HG03342 (cell line): ENCODE data around the gene ADAM11.
"Not testable (repeated sequence)": the region's sequence is repeated elsewhere in the genome, so short reads cannot be mapped to it uniquely, and the experiment has no call there.

Source experiments
- ATAC-seq: cut with Tn5 transposase; IDR thresholded peaks from one replicate; pipeline ENCODE4 v1.9.1; 2021; ENCODE audit warnings: mild to moderate bottlenecking, moderate library complexity; ENCODE audit not compliant: unreplicated experiment

Gene ADAM11

DNA sequence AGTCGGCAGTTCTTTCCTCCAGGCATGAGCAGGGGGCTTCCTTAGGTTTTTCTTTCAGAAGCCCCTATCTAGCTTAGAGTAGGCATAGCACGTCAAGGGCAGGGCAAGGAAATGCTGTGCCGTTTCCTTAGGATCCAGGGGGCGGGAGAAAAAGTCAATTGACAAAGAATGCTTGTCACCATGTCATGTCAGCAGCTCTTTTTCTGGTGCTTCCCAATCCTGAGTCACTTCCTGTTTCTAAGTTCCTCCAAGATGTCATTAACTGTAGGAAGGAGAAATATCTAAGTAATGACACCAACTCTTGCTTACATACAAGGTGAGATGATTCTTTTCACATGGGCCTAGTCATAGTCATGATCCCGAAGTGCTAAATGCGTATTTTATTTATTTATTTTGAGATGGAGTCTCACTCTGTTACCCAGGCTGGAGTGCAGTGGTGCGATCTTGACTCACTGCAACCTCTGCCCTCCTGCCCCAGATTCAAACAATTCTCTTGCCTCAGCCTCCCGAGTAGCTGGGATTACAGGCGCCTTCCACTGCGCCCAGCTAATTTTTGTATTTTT, 36.1 kb downstream of the ADAM11 start:
- no peak for ATAC-seq

GRCh38 chr17:44795421-44795820, 36.6 kb downstream of the ADAM11 start:
- no peak for ATAC-seq

DNA sequence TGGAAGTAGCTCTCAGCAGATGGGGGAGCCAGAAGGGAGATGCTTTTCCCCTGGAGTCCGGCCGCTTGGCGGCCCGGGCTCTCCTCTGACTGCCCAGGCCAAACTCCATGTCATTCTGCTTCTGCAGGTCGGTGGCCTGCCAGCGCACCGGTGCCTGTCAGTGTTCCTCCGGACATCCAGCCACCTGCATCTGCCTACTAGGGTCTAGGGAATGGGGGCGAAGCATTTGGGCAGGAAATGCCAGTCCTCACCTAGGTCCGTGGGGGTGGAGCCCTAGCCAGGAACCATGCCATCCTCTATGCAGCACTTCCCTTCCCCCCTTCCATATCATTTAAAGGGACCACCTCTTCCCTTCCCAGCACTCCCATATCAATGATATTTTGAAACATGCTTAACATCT, 37.1 kb downstream of the ADAM11 start:
- ATAC-seq = no peak

- no peak for ATAC-seq
Measured at GRCh38 chr17:44796731-44797130, 37.9 kb downstream of the ADAM11 start.

GRCh38 chr17:44797802-44798201, 39.0 kb downstream of the ADAM11 start:
- no peak for ATAC-seq

GRCh38 chr17:44798356-44798755, 39.6 kb downstream of the ADAM11 start:
- ATAC-seq = no peak

DNA sequence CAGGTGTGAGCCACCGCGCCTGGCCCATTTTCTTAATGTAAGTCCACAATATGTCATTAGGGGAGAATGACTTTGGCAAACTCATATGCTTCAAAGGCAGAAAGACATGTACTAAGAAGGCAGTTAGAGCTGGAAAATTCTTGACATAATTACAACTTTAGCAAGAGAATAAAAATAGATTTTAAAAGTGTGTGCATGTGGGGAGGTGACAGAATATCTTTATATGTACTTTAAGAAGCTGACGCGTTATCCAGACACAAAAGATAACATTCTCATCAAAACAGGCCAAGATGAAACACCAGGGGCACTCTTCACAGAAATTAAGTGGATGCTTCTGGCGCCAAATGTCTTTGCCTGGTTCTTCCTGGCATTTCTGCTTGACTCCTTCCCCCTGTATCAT, 43.1 kb downstream of the ADAM11 start:
- no peak for ATAC-seq

DNA sequence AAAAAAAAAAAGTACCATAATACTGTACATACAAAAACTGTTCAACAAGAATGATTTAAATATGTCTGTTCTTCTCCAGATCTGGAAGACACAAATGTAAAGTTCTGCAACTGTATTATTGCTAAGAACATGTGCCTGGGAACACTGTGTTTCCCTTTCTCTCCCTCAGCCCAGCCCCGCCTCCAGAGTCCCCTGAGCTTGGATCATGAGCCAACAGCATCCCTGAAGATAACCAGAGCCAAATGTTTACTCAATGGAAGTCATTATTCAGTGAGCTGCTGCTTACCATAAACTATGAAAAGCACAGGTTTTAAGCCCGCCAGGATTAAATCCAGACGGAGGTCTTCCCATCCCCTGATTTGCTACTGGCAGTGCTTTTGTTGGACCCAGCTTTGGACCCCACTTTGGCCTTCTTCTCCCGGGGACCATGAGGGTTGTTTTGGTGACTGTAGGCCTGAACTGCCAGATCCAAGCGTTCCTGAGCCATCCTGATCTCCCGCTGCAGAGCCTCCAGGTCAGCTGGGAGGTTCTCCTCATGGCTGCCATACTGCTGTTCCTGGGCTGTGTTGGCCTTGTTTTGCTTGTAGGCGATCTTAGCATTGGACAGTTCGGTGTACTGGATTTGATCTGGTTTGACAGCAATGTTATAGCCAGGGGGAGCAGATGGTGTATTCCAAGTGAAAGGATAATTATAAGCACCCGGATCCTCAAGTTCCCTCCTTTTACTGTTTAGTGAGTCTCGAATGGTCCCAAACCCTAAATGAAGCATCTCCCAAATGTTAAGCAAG, 45.7 kb downstream of the ADAM11 start:
- ATAC-seq = no peak

GRCh38 chr17:44807093-44807816, 48.5 kb downstream of the ADAM11 start:
- ATAC-seq = no peak

DNA sequence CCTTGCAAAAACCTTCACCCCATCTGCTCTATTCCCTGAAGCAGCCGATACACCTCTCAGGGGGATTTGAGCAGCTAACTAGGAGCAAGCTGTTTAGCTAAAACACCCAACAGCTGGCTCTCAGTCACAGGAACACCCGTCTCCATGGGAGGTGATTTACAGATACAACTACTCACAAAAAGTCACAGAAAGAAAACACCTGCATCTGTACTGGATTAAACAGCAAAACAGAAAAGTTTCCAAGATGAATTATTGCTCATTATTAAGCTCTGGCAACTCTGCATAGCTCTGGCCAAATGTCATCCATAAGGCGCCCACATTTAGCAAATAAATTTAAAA, 49.0 kb downstream of the ADAM11 start:
- ATAC-seq = no peak

- no peak for ATAC-seq
Measured at GRCh38 chr17:44808156-44808555, 49.4 kb downstream of the ADAM11 start.

DNA sequence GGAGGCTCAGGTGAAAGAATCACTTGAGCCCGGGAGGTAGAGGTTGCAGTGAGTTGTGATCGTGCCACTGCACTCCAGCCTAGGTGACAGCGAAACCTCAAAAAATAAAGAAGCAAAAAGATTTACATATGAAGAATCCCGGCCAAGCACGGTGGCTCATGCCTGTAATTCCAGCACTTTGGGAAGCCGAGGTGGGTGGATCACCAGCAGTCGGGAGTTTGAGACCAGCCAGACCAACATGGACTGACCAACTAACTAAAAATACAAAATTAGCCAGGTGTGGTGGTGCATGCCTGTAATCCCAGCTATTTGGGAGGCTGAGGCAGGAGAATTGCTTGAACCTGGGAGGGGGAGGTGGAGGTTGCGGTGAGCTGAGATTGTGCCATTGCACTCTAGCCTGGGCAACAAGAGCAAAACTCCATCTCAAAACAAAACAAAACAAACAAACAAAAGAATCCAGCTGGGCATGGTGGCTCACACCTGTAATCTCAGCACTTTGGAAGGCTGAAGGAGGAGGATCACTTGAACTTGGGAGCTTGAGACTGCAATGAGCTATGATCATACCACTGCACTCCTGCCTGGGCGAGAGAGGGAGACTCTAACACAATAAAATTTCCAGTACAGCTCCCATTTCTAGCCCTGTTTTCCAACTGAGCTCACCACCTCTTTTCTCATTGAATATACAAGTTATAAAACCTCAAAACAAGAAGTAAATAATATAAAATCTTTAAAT, 50.0 kb downstream of the ADAM11 start:
- not testable (repeated sequence) for ATAC-seq

- no peak for ATAC-seq
Measured at GRCh38 chr17:44812263-44812662, 53.5 kb downstream of the ADAM11 start.

- not testable (repeated sequence) for ATAC-seq
Measured at GRCh38 chr17:44818508-44818907, 59.7 kb downstream of the ADAM11 start.

- no peak for ATAC-seq
Measured at GRCh38 chr17:44820631-44821212, 61.9 kb downstream of the ADAM11 start.

GRCh38 chr17:44825236-44825635, 66.4 kb downstream of the ADAM11 start:
- not testable (repeated sequence) for ATAC-seq

- no peak for ATAC-seq
Measured at GRCh38 chr17:44826123-44826790, 67.5 kb downstream of the ADAM11 start.

DNA sequence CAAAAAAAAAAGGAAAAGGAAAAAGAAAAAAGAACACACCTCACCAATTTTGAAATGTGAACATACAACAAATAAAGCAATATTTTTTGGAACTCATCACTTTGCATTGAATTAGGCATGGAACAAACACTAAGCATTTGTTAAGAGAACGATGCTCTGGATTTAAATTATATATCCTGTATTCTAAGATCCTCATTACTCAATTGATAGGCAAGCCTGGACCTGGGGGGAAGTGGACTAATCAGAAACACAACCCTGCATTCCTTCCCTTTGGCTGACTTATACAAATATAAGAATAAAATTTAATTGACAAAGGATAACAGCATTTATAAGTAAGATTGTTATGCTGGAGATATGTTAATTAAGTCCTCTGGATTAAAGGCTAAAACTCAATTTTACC, 69.1 kb downstream of the ADAM11 start:
- no peak for ATAC-seq

DNA sequence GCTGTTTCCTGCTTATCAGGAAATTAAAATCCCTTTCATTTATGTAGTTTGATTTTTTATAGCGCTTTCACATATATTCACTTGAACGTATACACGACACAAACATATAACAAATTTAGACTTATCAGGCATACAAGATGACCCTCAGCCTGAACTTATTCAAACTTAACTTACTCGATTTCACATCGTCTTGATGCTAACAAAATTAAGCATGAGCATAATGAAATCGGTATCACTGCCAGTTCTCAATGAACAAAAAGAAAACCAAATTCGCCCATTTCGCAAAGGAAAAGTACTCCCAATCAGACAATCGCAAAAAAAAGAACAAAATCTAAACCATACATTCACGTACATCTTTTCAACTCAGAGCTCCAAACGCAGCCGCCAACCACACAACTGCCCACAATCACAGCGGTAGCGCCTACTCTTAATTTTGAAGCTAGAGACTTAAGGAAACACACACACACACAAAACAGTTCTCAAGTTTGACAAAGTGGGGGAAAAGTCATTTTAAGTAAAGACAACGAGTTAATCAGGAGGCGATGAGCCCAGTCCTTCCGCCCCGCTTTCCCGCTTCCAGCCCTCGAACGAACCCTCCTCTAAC, 70.2 kb downstream of the ADAM11 start:
- ATAC-seq = no peak
